HG02610 (cell line): ENCODE data around the gene CEP83.

Experiments
- ATAC-seq: cut with Tn5 transposase; IDR thresholded peaks from one replicate; pipeline ENCODE4 v1.9.1; 2021; ENCODE audit warnings: mild to moderate bottlenecking, moderate library complexity; ENCODE audit not compliant: unreplicated experiment

Gene CEP83

DNA sequence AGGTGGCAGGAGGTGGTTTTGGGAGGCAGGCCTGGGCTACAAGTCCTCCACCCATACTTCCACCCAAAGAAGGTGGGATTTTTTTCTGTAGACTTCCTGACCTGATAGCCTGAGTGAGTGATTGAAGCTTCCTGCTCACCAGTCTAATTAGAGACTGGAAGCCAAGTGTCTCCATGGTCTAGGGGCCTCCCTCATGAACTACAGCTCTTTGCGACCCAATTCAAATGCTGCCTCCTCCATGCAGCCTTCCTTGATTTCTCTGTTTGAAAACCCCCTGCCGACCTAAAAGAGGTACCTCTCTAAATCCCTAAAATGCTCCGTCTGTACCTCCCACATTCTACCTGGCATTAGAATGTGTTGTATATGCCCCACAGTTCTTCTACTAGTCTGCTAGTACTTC lies 186.4 kb downstream of the CEP83 start:
- no peak for ATAC-seq

- ATAC-seq: no peak
These were observed 187.4 kb downstream of the CEP83 start for GRCh38 chr12:94272280-94272679.

GRCh38 chr12:94271351-94271750 lies 188.3 kb downstream of the CEP83 start:
- no peak for ATAC-seq

GRCh38 chr12:94269316-94269999 lies 190.2 kb downstream of the CEP83 start:
- ATAC-seq: peak; percentile 59

GRCh38 chr12:94267921-94268471 lies 191.7 kb downstream of the CEP83 start:
- no peak for ATAC-seq

DNA sequence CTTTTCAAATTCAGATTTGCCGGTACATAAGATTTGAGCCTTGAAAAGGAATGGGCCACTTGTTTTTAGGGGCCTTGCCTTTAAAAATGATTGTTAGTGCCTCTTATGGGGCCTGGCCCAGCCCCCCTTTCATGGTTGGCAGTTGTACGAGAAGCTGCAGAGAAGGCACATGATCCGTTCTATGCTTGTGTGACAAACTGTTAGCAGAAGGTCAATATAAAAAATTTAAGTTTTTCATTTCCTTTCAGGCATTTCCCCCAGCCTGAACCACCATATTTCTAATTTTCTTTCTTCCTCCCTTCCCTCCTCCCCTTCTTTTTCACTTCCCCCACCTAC lies 192.2 kb downstream of the CEP83 start:
- ATAC-seq: no peak

- ATAC-seq: no peak
These were observed 192.7 kb downstream of the CEP83 start for GRCh38 chr12:94266796-94267536.

DNA sequence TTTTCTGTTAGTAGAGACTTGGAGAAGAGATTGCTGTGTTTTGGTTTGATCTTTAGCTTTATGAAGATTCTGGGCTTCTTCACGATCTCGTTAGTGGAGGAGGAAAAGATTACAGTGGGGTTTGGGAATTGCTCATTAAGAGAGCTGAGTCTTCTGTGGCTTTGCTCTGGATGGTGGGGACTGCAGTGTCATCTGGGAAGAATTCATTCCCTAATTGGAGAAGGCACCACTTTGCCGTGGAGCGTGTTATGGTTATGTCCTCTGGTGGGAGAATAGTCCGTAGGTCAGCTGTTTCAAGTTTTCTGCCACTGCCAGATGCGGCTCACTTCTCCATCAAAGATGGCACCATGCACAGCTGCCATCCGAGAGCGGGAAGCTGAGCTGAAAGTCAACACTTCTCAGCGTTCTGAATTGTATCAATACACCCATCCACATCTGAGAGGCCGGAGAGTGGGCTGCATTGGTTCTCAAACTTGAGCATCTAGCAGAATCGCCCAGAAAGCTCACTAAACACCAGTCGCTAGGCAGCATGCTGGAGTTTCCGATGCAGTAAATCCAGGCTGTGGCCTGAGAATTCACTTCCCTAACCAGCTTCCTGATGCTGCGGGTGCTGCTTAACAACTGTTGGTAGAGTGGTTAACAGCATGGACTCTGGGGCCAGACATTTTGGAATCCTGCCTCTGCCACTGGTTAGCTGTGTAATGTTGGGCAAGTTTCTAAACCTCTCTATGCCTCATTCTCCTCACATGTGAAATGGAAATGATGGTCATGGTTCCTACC lies 193.5 kb downstream of the CEP83 start:
- no peak for ATAC-seq

DNA sequence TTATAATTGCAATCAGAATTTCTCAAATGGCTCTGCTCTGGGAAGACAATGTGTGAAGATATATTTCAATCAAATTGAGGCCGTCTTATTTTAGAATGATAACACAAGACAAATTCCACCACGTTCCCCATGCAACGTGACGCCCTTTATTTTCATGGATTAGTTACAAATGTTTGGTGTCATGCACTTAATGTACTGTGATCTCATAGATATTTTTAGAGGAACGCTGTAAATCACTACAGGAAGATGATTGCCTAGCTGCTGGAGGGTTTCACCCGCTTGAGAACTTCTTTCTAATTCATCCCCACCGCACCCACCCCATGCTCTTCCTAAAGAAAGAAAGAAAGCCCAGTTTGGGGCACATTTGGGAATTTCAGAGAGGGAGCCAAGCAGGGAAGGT lies 194.1 kb downstream of the CEP83 start:
- ATAC-seq: no peak

DNA sequence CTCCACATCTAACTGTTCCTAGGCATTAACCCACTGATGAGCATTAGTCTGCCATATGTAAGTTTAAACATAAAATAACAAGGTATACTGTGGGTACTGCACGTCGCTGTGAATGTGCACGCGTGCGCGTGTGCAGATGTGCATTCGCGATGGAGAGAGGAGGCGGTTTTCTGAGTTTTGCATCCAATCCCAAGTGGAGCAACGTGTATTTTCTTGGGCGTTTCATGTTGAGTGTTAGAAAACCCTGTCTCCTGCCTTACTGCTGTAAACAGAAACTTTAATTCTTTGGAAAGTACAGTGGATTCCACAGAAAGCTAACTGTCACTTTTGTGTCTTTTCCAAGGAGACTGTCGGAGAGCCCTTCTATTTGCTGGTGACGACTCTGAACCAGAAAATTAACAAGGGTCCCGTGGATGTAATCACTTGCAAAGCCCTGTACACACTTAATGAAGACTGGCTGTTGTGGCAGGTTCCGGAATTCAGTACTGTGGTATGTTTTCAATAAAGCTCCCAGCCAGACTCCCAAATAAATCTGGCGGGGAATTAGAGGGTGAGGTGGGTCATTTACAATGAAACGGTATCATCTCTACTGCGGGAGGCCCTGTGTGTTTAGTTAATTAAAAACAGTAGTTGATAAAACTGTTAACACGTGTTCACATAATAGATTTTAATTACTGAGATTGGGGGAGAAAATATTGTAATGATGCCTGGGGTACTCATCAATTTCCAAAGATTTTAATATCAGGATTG lies 194.8 kb downstream of the CEP83 start:
- ATAC-seq: no peak

- ATAC-seq: no peak
These were observed 195.6 kb downstream of the CEP83 start for GRCh38 chr12:94263905-94264561.

DNA sequence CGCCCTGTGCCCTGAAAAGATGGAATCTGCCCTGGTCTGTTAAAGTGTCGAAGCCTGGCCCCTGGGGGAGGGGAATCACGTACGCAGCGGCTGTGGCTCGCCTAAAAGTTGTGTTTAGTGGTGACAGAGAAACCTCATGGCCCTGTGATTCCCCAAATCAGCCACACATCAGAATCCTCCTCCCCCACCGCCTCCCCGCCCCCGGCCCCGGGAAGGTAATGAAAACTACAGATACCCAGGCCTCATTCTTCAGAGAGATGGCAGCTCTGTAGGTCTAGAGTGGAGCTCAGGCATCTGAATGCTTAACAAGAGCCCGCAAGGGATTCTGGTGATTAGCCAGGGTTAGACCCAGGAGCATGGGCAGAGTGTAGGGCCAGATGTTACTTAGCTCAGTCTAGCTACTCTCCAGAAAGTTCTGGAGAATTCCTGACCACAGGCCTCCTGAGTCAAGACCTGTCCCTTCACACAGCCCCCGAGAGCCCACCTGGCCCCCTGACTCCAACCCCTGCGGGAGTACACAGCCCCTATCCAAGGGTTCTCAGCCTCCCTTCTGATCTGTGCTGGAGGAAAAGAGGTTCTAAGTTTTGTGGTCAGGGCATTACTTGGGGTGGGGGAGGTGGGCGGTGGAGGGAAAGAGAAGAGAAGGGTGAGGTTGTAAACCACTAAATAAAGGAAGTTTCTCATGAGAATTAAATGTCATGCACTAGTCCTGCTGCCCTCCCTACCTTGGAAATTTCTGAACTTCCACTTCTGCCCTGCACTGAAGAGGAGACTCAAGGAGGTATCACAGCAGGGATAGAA lies 196.5 kb downstream of the CEP83 start:
- ATAC-seq: peak; percentile 47

GRCh38 chr12:94262228-94263010 lies 197.2 kb downstream of the CEP83 start:
- ATAC-seq: peak; percentile 43

DNA sequence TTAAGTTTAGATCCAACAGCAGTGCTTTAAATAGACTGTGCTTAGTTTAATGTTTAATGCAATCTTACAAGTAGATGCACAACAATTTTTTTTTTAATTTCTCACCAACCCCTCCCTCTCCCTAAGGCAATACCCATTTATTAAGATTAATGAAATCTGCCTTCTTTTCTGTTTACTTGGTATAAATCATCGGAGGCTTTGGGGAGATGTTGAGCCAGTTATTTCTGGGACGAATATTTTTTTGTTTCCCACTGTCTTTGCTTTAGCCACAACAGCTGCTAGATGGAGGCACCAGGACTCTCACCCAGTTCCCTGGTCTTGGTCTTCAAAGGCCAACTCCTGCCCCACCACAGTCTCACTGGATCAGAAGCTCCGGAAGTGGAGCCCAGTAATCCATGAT lies 197.9 kb downstream of the CEP83 start:
- ATAC-seq: no peak

GRCh38 chr12:94261119-94261518 lies 198.5 kb downstream of the CEP83 start:
- ATAC-seq: no peak

DNA sequence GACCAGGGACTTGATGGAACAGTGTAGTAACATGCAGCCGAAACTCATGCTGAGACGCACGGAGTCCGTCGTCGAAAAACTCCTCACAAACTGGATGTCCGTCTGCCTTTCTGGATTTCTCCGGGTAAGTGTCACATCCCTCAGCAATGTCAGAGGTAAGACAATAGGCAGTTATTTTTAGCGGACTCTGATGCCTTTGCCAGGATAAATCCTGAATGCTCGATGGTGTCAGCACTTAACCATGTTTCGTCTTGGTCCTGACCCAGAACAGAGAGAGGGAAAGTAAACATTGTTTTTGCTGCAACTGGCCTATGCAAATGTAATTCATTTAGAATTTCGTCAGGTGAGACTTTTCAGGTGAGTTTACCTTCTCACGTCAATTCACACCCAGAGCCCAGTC lies 198.9 kb downstream of the CEP83 start:
- ATAC-seq: no peak

DNA sequence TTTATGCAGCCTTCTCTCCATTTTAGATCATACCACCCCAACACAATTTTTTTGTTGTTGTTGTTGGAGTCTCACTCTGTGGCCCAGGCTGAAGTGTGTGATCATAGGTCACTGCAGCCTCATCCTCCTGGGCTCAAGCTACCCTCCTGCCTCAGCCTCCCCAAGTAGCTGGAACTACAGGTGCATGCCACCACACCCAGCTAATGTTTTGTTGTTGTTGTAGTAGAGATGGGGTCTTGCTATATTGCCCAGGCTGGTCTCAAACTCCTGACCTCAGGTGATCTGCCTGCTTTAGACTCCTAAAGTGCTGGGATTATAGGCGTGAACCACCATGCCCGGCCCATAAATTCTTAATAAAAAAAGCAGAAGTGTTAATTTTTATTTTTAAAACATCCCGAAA lies 199.7 kb downstream of the CEP83 start:
- ATAC-seq: no peak

DNA sequence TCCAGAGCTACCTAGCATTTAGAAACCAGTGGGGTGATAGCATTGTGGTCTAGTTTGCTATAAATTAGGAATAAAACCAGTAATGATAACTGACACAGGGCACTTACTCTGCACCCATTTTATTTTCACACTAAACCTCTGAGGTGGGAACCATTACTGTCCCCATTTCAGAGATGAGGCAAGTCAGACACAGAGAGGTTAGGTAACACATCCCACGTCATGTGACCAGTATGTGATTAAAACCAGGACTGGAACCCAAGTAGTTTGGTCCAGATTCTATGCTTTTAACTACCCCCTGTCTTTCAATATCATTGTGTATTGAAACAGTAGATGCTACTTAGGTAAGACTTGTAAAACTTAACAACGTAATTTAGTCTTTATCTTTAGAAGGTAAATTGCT lies 201.1 kb downstream of the CEP83 start:
- peak; percentile 58 for ATAC-seq
